ENCODE measurements around the gene CARM1.

- TF ChIP-seq CTCF (conservative IDR thresholded peaks at IDR 0.05 in 1 of 2, IDR thresholded peaks at IDR 0.05 in 1 of 2; ENCODE audit: low read depth in 1 of 2, low read length in 2 of 2) = peak; percentile 56 to 65
- no peak for TF ChIP-seq EZH2 (IDR thresholded peaks at IDR 0.05; ENCODE audit: low read length, missing control alignments)
These were observed 65.3 kb downstream of the CARM1 start for GRCh38 chr19:10936661-10937084.
